VCaP (cell line): ENCODE measurements around the gene GALNS.
"Not testable (repeated sequence)": the region's sequence is repeated elsewhere in the genome, so short reads cannot be mapped to it uniquely, and the experiment has no call there.

Experiments used
- H3K27ac ChIP-seq: fragments of 450-650 bp; 2 replicates; pipeline ENCODE4 v1.5.1; 2017
- TF ChIP-seq, protein P1 (sequence below): fragments of 450-650 bp; conservative IDR thresholded peaks from 2 replicates; pipeline ENCODE4 v1.5.1; 2017; ENCODE audit warnings: mild to moderate bottlenecking, moderate library complexity

Gene GALNS

DNA sequence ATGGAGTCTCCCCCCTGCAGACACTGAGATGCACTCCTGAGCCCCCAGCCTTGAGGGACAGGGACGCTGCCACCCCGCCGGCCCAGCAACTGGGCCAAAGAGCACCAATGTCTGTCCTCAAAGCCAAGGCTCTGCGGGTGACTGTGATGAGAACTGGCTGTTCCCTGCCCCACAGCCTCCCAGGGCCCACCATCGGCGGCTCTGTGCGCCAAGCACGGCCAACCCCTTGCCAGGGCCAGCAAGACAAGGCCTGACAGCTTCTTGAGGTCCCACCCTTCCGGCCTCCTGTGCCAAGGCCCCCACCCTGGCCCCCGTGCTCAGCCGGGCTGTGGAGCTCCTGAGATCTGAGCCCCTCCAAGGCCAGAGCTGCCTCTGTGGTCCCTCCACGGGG, 43.9 kb upstream of the GALNS start:
- H3K27ac ChIP-seq, result no peak overlapping the region
- TF ChIP-seq, protein P1, sequence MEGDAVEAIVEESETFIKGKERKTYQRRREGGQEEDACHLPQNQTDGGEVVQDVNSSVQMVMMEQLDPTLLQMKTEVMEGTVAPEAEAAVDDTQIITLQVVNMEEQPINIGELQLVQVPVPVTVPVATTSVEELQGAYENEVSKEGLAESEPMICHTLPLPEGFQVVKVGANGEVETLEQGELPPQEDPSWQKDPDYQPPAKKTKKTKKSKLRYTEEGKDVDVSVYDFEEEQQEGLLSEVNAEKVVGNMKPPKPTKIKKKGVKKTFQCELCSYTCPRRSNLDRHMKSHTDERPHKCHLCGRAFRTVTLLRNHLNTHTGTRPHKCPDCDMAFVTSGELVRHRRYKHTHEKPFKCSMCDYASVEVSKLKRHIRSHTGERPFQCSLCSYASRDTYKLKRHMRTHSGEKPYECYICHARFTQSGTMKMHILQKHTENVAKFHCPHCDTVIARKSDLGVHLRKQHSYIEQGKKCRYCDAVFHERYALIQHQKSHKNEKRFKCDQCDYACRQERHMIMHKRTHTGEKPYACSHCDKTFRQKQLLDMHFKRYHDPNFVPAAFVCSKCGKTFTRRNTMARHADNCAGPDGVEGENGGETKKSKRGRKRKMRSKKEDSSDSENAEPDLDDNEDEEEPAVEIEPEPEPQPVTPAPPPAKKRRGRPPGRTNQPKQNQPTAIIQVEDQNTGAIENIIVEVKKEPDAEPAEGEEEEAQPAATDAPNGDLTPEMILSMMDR, result no peak

DNA sequence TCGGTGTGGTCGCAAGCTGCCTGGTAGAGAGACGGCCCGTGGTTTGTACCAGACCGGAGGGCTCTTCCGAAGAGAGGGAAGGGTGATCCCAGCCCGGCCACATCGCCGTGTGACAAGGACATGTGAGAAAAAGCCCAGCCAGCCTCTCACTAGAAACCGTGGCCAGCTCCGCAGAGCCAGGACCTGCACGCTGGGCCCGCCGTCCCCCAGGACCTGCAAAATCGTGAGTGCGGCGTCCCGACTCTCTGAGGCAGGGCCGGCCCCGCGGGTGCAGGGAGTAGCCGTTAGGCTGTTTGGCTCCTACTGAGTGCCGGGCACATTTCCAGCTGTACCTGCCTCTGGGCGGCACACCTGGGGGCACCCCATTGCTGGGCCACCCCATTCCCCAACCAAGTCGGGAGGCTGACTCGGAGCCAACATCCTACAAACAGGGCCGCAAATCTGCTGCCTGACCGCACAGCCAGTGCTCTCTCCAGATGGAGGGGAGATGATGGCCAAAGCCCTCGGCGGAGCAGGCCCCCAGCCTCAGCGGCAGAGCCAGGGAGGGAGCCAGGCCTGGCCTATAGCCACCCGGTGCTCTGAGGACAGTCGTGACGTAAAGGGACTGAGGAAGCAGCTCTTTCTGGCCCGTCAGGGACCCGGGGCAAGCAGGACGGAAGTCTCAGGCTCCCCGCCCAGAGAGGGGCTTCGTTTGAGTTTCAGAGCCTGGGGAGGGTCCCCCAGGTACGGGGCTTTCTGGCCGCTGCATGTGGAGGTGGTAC, 43.3 kb upstream of the GALNS start:
- TF ChIP-seq, protein P1, result no peak
- H3K27ac ChIP-seq, result no peak overlapping the region

DNA sequence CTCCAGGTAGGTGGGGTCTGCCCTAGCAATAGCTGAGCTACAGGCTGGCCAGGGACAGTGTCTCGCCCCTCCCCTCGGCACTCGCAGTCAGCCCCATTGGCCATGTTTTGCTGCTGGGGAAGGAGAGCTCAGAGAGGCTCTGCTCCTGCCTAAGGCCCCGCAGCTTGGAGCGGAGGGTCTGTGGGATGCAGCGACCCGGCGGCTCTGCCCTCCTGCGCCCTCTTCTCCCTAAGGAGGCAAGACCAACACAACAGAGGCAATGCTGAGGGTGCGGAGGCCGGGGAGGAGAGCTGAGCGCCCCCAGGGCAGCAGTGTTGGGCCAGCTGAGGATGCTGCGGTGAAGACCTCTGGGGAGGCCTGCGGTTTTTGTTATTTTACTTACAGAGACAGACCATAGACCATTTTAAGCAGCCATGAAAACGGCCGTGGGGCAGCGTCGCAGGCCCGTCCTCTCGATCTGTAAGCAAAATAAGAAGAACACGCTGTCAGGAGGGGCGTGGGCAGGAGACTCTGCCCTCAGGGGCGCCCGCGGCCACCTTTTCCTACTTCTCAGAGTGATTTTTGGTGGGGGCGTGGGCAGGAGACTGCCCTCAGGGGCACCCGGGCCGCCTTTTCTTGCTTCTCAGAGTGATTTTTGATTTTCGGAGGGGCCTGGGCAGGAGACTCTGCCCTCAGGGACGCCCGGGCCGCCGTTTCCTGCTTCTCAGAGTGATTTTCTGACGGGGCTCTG, 41.1 kb upstream of the GALNS start:
- TF ChIP-seq, protein P1, result no peak
- H3K27ac ChIP-seq, result no peak overlapping the region

DNA sequence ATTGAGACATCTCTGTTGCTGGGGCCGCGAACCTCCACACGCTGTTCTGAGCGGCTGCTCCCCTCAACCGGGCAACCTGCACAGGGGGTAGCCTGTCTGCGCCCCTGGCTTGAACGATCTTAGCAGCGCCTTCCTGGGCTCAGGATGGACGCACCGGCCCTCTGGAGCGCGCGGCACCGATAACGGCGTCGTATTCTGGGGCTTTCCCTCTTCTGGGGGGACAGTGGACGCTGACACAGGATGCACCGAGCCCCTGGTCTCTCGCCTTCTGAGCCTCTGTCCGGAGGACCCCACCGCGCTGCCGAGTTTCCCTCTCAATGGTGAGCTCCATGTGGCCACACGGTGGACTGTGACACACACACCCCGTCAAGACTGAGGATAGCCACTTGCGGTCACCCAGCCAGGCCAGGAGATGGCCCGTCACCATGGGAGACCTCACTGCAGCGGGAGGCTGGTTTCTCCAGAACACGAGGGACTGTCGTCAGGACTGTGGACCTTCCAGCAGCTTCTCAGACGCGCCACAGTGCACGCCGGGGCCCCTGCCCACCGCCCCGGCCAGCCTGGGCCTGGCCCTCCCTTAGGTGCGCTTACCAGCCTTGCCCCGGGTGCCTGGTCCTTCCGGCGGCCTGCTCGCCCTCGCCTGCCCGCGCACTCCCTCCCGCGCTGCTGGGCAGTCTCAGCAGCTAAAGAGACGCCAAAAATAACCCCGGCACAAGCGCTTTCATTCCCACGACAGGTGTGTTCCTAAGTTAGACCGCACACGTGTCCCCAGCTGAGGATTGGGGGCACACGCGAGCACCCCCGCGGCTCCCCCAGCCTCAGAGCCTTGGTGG, 39.7 kb upstream of the GALNS start:
- H3K27ac ChIP-seq, result no peak overlapping the region
- TF ChIP-seq, protein P1, result no peak

DNA sequence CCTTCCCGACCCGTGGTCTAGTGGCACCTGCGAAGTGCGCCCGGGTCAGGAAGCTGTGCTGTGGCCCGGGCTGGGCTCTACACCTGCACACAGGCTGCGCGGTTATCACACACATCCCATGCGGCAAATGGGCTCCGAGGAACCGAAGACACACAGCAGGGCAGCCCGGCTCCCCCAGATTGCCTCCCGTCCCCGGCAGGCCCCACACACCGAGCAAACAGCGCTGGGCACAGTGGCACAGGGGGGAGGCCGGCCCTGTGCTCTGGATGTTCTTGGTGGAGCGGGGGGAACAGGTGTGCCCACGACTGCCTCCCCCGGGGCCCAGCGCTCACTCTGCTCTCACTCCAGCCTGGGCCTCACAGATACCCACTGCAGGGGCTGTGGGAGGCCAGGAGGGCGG, 38.6 kb upstream of the GALNS start:
- TF ChIP-seq, protein P1, result no peak
- H3K27ac ChIP-seq, result no peak overlapping the region

DNA sequence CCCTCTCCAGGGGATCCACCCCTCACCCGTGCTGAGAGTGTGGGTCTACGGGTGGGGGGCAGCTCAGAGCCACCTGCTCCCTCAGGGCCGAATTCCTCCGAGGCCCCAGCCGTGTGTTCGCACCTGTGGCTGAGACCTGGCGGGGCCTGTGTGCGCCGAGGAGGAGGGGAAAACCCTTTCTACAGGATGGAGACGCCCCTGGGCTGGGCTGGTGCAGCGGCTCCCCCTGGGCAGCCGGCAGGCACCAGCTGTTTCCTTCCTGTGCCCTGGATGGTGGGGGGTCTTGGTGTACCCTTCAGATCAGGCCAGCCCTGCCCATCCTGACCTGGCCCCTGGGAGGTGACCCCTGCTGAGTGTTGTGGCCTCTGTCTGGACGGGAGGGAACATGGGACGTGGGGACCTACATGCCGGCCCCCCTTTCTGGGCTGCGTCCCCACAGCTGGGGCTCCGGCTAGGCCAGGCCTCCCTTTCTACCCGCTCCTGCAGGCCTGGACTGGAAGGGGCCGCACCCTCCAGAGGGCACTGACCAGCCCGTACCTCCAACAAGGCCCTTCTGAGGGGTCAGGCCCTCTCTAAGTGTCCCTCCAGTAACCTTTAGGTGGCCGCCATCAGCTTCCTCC, 38.0 kb upstream of the GALNS start:
- no peak overlapping the region for H3K27ac ChIP-seq
- TF ChIP-seq, protein P1, result no peak

DNA sequence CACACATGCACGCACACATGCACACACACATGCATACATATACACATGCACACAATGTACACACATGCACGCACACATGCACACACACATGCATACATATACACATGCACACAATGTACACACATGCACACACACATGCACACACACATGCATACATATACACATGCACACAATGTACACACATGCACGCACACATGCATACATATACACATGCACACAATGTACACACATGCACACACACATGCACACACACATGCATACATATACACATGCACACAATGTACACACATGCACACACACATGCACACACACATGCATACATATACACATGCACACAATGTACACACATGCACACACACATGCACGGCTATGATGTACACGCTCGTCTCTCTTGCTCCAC, 37.5 kb upstream of the GALNS start:
- not testable (repeated sequence) for H3K27ac ChIP-seq
